HG03342 (cell line): ENCODE results near the gene ATIC.
"Not testable (repeated sequence)": the region's sequence is repeated elsewhere in the genome, so short reads cannot be mapped to it uniquely, and the experiment has no call there.

ENCODE experiments used
- ATAC-seq: cut with Tn5 transposase; IDR thresholded peaks from one replicate; pipeline ENCODE4 v1.9.1; 2021; ENCODE audit warnings: mild to moderate bottlenecking, moderate library complexity; ENCODE audit not compliant: unreplicated experiment

The ATIC gene

GRCh38 chr2:215360059-215360458 lies 48.2 kb downstream of the ATIC start:
- ATAC-seq, result not testable (repeated sequence)

GRCh38 chr2:215360596-215360995 lies 48.7 kb downstream of the ATIC start:
- ATAC-seq, result no peak

GRCh38 chr2:215361211-215361875 lies 49.5 kb downstream of the ATIC start:
- ATAC-seq, result no peak

- no peak for ATAC-seq
These were observed 50.2 kb downstream of the ATIC start for GRCh38 chr2:215361876-215362561.

GRCh38 chr2:215362562-215362904 lies 50.7 kb downstream of the ATIC start:
- no peak for ATAC-seq

DNA sequence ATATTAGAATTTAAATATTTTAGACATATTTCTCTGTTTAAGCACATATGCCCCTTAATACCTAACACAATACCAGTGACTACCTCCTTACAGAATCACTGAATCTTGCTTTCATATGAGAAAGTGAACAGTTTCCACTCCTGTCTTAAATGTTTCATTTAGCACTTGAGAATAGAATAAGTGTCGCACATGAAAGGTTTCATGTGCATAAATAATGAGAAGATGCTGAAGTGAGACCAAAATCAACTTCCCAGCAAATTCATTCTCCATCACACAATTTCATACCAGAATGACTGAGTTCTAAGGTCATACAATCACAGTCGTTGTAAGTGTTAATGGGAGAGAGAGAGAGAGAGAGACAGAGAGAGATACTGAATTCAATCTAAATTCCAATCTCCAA lies 51.2 kb downstream of the ATIC start:
- ATAC-seq, result no peak

DNA sequence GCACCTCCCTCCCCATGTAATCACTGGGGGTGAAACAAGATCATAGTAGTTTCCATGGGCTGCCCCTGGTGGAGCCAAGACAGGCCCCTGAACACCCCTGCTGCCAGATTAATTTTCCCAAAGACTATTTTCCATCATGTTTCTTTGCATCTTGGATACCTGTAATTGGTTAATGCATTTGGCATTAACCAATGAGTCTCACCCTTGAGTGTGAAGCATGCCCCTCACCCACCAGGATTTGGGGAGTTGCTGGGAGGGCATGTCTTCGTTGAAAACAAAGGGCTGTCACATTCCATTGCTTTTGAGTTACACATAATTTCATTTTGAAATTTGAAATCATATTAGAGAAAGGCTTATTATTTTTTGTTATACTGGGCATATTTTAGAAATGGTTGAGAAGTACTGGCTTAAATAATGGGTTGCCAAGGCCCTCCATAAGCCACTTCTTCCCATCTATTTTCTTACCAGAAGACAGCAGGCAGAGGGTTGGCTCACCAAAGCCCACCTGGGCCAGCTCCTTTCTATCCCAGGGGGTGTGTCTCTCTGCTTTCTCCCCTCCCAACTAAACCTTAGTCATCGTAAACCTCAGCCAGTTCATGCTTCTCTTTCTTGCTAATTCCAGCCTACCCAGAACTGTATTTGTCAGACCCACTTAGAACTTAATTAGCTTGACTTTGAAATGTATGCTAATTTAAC lies 51.8 kb downstream of the ATIC start:
- no peak for ATAC-seq

DNA sequence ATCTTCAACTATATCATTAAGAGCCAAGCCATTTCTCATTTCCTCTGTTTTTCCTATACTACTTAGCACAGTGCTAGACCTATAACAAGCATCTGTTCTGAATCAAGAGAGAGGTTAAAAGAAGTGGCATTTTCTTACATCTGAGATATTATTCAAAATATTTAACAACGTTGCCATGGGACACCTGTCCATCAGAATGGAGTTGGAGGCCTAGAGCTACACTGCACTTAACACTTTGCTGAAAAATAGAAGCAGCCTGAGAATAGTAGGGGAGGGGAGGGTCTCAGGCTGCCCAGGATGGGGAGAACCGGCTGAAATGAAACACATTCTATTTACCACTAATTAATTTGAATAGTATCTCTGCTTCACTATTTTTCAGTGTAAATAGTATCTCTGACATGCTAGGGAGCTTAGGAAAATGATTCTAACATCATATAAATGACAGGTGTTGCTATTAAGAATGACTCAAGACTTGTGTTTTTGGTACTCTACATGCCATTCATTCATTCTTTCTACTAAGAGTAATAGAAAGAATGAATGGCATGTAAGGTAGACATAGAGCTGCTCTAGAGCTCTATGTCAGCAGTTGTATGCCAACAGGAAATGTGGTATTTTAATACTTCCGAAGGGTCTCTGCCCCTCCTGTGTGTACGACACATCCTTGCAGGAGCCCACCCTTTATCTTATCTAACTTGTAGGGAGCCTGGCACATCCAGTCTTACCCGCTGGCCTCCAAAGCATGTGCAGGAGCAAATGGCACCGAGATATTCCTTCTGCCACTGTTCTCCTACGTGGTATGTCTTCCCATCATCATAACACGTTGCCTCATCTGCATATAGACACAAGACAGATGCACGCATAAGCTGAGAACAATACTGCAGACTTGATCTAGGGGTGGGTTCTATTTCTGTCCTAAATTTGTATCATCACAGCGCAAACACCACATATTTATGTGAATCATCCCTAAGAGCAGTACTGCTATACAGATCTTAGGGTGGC lies 52.6 kb downstream of the ATIC start:
- no peak for ATAC-seq

DNA sequence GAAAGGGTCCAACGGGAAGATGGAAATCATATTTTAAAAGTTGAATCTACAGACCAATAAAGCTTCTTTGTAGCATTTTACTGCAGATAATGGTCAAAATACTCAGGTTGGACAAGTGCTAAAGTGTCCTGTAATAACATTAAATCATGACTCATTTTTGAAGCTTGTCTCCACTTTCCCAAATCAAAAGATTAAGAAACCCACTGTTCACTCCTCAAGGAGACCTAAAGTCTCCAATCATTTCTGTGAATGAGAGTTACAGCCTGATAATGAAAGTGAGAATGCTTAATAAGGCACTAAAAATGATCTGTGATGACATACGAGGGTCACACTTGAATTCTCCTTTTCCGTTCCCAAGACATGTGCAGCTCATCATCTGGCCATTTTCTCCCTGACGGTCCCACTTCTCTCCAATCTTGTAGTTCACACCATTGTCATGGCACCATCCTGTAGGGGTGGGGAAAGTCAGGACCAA lies 53.4 kb downstream of the ATIC start:
- no peak for ATAC-seq

DNA sequence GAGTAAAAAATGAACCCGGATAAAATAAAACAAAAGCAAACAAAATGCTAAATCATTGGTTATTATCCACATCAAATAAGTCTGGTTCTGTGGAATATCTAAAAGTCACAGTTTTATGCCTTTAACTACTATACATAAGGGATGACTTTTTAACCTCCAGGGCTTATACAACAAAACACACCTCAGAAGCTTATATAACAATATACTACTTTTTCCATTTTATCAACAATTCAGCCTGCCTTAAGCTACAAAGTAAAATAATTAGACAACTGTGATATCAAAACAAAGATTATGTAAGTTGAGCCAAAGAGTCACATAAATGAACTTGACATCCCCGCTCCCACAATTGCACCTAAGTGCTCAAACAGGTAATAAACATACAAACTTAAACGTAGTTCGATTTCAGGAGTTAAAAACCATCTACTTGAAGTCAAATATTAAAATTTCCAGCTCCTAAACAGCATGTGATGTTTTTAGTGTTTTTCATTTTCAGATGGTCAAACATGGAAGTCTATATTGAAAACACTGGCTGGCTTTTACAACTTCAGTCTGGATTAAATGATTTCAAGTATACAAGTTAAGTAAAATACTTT lies 54.7 kb downstream of the ATIC start:
- no peak for ATAC-seq

GRCh38 chr2:215367662-215368492 lies 56.0 kb downstream of the ATIC start:
- no peak for ATAC-seq

DNA sequence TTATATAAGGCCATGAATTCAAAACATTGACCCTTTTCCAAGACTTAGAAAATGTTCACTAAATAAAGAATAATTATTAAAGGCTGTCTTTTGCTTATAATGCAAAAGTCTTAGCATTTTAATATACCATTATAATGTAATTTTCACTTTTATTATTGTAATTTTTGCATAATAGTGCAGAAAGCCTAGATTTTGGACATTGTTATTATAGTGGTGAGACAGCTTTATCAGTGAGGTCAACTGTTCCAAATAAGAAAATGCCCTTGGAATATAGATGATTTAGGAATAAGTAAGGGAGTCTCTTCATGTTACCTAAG lies 56.6 kb downstream of the ATIC start:
- no peak for ATAC-seq

- ATAC-seq, result no peak
These were observed 57.4 kb downstream of the ATIC start for GRCh38 chr2:215369181-215369760.

DNA sequence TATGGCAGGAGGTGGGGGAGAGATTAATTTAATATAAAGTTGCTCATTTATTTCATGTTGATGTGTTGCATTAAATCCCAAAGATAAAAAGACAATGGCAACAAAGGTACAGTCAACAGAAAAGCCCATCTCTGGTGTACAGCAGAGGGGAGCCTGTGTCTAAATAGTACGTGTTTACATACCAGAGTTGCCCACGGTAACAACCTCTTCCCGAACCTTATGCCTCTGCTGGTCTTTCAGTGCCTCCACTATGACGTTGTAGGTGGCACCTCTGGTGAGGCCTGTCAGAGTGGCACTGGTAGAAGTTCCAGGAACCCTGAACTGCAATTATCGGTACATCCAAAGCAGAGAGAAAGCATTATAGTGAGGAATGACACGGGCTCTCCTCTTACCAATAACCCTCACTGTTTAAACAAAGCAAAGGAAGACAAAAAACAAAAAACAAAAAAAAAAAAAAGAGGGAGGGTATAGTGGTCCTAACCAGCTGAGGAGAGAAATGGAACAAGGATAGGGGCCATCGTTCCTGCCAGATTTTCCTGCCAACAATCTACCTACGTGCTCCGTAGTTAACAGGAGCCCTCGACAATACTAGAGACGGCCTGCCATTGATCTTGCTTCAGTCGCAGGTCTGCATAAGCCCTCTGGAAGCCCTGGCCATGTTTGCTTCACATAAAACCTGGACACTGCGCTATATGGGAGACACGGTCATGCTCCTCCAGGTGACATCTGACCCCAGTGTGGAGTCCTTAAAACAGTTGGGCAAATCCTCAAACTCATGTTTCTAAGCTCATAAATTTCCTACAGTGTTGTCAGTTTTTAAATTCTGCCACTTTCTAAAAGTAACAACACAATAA lies 58.5 kb downstream of the ATIC start:
- no peak for ATAC-seq

- ATAC-seq, result no peak
These were observed 60.3 kb downstream of the ATIC start for GRCh38 chr2:215371915-215372897.

GRCh38 chr2:215372968-215373649 lies 61.2 kb downstream of the ATIC start:
- no peak for ATAC-seq

DNA sequence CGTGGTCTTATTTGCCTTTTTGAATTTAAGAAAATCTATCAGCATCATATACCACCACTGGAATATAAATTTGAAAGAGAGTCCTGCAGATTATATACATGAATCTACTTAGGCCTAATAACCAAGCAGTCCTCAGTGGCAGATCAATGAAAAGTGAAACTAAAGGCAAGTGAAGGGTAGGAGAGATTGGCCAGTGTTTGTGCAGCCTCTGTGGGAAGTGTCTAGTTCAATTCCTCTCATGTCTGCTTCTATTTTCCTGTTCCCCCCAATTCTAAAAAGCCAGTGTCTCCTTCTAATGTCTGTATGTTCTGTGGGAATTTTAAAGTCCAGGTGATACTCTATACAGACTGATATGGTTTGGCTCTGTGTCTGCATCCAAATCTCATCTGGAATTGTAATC lies 62.1 kb downstream of the ATIC start:
- no peak for ATAC-seq
